K562 (cell line): Measurements from ENCODE around the gene RYR1. TPM values are rescaled to one million over a fixed set of nuclear protein-coding genes. Genes with fewer than 3 reads are reported as not detected.

Source experiments
- ARNT ChIP-seq, 2 experiments: fragments of 450-650 bp; IDR thresholded peaks; 2 replicates each; pipeline ENCODE4 v1.6.1; 2016; ENCODE audit warnings: mild to moderate bottlenecking in 1 of 2
- ATF6 ChIP-seq: sonication (generic); formaldehyde crosslinking; IDR thresholded peaks from 2 replicates; pipeline ENCODE4 v1.4.0; 2020; ENCODE audit warnings: mild to moderate bottlenecking, missing genetic modification reagents
- CBFA2T2 ChIP-seq: fragments of 450-650 bp; conservative IDR thresholded peaks from 2 replicates; pipeline ENCODE4 v1.6.1; 2017; ENCODE audit warnings: mild to moderate bottlenecking
- CLOCK ChIP-seq: fragments of 250-450 bp; sonication (Bioruptor Pico); IDR thresholded peaks from 2 replicates; pipeline ENCODE4 v1.4.0; 2020; ENCODE audit warnings: mild to moderate bottlenecking, moderate library complexity, borderline replicate concordance
- CUX1 ChIP-seq: fragments of 200-800 bp; sonication (Bioruptor generic); IDR thresholded peaks from 2 replicates; pipeline ENCODE4 v1.6.1; 2016; ENCODE audit warnings: missing genetic modification characterization, missing compliant biosample characterization
- GABPA ChIP-seq: fragments of 200-800 bp; sonication (Bioruptor generic); conservative IDR thresholded peaks from 2 replicates; pipeline ENCODE4 v1.6.1; 2016; ENCODE audit warnings: low read depth, missing genetic modification characterization, missing compliant biosample characterization
- GTF2F1 ChIP-seq: IDR thresholded peaks from 2 replicates; pipeline ENCODE4 v1.6.1; 2011; ENCODE audit warnings: low read depth, low read length, improper control_type of control experiment
- NONO ChIP-seq, 2 experiments: fragments of 200-400 bp in 1 of 2; fragments of 450-650 bp in 1 of 2; formaldehyde crosslinking in 1 of 2; IDR thresholded peaks; 2 replicates each; pipeline ENCODE4 v1.6.1; 2017; ENCODE audit warnings: low read depth in 2 of 2, mild to moderate bottlenecking in 2 of 2, moderate library complexity in 2 of 2, low read length in 1 of 2
- PHF8 ChIP-seq: fragments of 200-600 bp; sonication (generic); IDR thresholded peaks from 2 replicates; pipeline ENCODE4 v1.6.1; 2012; ENCODE audit warnings: mixed run types, mild to moderate bottlenecking, inconsistent platforms, low read length, moderate library complexity, borderline replicate concordance
- PKNOX1 ChIP-seq: fragments of 450-650 bp; IDR thresholded peaks from 2 replicates; pipeline ENCODE4 v1.6.1; 2016
- POLR2A ChIP-seq: fragments of 450-650 bp; conservative IDR thresholded peaks from 2 replicates; pipeline ENCODE4 v1.6.1; 2016
- SMARCC2 ChIP-seq: fragments of 450-650 bp; IDR thresholded peaks from 2 replicates; pipeline ENCODE4 v1.6.1; 2017; ENCODE audit warnings: antibody characterized with exemption, moderate library complexity, mild to moderate bottlenecking, low read depth
- TSC22D4 ChIP-seq: fragments of 450-650 bp; IDR thresholded peaks from 2 replicates; pipeline ENCODE4 v1.6.1; 2016; ENCODE audit warnings: missing genetic modification characterization, missing biosample characterization, control low read depth
- ZNF140 ChIP-seq: fragments of 250-450 bp; sonication (Bioruptor Pico); IDR thresholded peaks from 2 replicates; pipeline ENCODE4 v1.8.0; 2021; ENCODE audit warnings: moderate library complexity, mild to moderate bottlenecking, inconsistent platforms
- ZNF445 ChIP-seq: fragments of 250-450 bp; sonication (Bioruptor Pico); IDR thresholded peaks from 2 replicates; pipeline ENCODE4 v1.4.0; 2020; ENCODE audit warnings: low read depth, mild to moderate bottlenecking, moderate library complexity
- ZNF696 ChIP-seq: fragments of 250-450 bp; sonication (Bioruptor Pico); conservative IDR thresholded peaks from 2 replicates; pipeline ENCODE4 v1.4.0; 2020; ENCODE audit warnings: mild to moderate bottlenecking, moderate library complexity
- polyA plus RNA-seq, 8 experiments: library from polyadenylated mRNA; depleted of rRNA in 4 of 8; stranded (reverse) in 5 of 8; unstranded in 3 of 8; fragments of >200 nt; fragmentation: Nextera tagmentation in 2 of 8; fragmentation: Illumina TruSeq in 1 of 8; extraction: Ambion mirVana in 2 of 8; extraction: Trizol in 1 of 8; gene quantifications; 2 replicates each; pipeline versions ENCODE4 v1.2.1 to v1.2.3, GENCODE V29; 2011 to 2014; ENCODE audit warnings: inconsistent platforms in 1 of 8, missing spikeins in 1 of 8
- total RNA-seq, 7 experiments: library from RNA; depleted of rRNA in 6 of 7; stranded (reverse); fragments of >200 nt in 6 of 7; fragmentation: Illumina TruSeq in 2 of 7; extraction: Trizol in 2 of 7; gene quantifications; 2 replicates each; pipeline versions ENCODE4 v1.2.1 to v1.2.3, GENCODE V29; 2011 to 2021; ENCODE audit warnings: low replicate concordance in 1 of 7

The RYR1 gene
- total and polyA plus RNA-seq, 9 of the 15 experiments (the other 6 are each of a cell fraction or from before 2014, with no cell fraction given): 0.11 to 7.4 (median 3.7) TPM

GRCh38 chr19:38452430-38453366 is 19.2 kb downstream of the RYR1 start (continued):
- TF ChIP-seq CUX1 (CRISPR knock-in tag): no peak
- TF ChIP-seq PKNOX1: peak; percentile 95
- no peak for TF ChIP-seq ZNF140
- peak; percentile 95 for TF ChIP-seq ATF6
- TF ChIP-seq CBFA2T2: no peak
- no peak for TF ChIP-seq CLOCK
- peak; percentile 69; the same call in 1 of the 2 replicates for TF ChIP-seq PHF8
- no peak for TF ChIP-seq SMARCC2
- no peak for TF ChIP-seq NONO (IDR thresholded peaks at IDR 0.05; ENCODE audit: low read depth in 2 of 2, low read length in 1 of 2)
- 0 out of 2 replicates have a peak, but pooled peaks have one; percentile 51 for TF ChIP-seq GTF2F1
- TF ChIP-seq ARNT (IDR thresholded peaks at IDR 0.05): no peak
- peak; percentile 67 for TF ChIP-seq POLR2A
- no peak for TF ChIP-seq ZNF696
- no peak for TF ChIP-seq TSC22D4
- no peak for TF ChIP-seq GABPA (tag)
- TF ChIP-seq ZNF445 (CRISPR knock-in tag): no peak
